GM19240 (cell line): ENCODE data around the gene TXLNG.
A peak's percentile ranks its signal among the peaks of the same experiment; 100 is the strongest.
"Not testable (repeated sequence)": the region's sequence is repeated elsewhere in the genome, so short reads cannot be mapped to it uniquely, and the experiment has no call there.

ENCODE experiments used
- DNase-seq: peaks from one replicate; pipeline ENCODE4 v3.0.0; 2011; ENCODE audit warnings: low spot score; ENCODE audit not compliant: insufficient read length

The TXLNG gene

DNA sequence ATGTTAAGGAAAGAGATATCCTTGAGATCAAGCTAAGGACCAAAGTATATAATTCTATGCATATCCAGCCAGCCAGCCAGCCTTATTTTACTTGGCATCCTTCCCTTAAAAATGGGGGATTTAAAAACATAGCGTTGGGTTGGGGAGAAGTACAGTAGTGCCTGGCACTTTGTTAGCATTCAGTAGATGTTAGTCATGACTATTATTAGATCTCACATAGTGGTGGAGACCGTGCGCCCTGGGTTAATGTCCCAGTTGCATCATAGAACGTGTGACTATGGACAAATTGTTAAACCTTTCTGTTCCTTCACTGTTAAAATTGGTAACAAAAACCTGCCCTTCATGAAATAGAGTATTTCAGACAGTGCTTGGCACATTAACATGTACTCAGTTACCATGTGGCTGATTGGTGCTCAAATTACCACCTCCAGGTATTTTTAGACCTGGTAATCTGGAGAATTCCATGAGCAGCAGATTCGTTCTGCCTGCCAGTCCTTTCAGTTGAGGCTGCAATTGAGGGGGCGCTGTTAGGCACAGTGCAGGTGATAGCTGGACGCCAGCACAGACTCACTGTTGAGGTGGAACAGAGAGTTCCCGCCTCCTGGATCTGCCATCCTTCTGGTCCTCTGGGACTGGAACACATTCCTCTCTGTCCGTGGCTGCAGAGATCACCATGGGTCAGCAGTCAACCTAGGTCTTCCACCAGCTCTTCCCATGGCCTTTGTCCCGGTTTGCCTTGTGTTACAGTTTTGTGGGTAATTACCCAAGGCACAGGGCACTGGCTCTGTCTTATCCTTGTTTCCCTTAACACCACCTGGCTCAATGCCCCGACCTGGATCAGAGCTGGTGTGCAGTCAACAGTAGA is 52.2 kb downstream of the TXLNG start:
- DNase-seq = no peak

DNA sequence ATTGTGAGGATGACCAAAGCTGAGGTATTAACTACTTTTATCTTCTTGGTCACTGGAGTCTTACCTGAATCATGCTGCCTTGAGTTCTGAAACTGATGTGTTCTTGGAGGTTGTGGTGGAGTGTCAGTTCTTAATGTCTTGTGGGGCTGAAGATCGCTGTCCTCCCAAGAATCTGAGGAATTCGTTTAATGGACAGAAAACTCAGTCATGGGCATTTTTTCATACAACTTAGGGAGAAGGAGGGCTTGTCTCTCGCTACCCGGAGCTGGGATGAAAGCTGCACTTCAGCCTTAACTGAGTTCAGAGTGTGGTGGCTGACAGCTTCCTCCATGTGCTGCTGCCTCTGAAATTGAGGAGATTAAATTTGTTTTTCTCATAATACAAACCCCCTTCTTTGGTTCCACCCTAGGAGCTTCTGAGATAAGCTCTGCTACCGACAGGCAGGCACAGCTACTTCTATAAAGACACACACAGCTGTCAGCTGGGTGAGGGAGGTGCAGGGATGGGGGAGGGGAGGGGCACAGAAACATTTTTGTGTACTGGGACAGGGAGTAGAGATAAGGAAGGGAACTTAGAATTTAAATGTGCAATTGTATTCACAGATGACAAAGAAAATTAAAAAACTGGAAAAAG is 53.1 kb downstream of the TXLNG start:
- DNase-seq = no peak

DNA sequence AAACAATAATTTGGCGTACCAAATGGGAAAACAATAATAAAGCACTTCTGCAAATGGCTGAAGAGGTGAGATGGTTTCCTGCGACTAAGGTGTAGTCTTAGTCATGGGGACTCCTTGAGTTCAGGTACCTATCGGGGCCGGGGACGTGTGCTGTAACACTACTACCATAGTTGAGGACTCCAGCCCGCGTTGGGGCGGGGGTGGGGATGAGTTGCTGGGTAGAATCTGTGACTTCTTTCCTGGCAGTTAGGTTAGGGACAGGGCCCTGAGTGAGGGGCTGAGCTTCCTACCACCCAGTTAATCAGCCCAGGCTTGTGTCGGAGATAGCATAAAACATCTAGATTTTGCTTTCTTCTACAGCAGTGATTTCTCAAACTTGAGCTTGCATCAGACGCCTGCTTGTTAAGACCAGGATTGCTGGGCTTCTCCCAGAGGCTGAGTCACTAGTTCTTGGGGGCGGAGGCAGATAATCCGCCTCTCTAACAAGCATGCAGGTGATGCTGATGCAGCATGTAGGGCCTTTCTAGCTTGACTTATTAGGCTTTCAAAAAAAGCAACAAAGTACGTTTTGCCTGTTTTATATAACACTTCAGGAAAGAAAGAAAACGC is 53.7 kb downstream of the TXLNG start:
- no peak for DNase-seq

DNA sequence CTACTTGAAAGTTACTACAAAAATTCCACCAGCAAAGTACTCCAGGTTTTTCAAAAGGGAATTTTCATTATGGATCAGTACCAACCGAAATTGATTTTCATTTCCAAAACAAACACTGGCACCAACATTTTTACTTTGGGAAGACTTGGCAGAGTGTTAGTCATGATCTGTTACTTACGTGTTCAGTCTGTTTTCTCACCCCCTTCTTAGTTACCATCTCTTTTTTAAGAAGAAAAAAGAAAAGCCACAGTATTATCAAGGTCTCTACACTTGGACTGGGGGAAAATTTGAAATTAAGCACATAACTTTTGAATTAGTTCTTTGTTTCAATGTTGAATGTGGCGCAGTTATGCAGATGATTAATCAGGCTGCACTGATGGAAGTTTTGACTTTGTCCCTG is 56.4 kb downstream of the TXLNG start:
- DNase-seq = no peak

DNA sequence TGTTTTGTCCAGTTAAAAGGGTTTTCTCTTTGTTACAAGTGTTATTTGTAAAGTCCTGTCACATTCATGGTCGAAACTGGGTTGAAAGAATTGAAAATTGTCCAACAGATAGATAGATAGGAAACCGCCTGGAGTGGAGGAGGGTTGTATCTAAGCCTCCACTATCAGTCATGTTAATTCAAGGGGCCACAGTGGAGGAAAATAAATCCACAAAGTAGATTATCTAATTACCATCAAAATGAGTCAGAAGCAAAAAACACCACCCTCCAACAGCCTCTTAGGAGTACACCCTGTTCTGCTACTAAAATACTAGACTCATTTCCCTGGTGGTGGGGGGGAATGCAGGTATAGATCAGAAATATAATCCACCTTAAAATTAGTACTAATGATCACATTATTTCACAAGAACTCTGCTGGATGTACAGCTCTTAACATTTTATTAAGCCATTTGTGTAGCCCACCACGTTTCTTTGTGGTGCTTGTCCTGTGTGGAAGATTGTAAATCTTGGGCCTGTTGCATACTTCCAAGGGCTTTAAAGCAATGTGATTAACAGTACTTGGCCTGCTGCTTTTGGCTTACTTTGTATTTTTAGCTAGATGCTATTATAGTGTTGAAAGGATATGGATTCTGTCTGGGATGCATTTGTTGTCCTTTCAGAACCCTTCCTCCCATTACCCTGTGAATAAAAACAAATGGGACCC is 57.1 kb downstream of the TXLNG start:
- no peak for DNase-seq

DNA sequence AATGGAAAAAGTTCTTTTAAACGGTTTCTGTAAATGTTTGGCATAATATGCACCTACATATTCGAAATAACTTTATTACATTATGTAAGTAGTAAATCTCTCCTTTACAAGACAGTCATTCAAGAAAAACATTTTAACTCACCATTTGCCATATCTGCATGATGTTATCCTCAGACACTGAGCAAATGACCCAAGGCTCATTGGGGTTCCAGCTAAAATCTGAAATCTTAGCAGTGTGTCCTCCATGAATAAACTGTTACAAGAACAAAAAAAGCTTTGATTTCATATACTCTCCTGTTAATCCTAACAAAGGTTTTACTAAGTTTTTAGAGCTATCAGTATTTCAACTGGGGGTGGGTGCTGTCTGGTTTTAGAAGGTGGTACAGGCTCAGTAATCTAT is 59.4 kb downstream of the TXLNG start:
- DNase-seq = no peak

DNA sequence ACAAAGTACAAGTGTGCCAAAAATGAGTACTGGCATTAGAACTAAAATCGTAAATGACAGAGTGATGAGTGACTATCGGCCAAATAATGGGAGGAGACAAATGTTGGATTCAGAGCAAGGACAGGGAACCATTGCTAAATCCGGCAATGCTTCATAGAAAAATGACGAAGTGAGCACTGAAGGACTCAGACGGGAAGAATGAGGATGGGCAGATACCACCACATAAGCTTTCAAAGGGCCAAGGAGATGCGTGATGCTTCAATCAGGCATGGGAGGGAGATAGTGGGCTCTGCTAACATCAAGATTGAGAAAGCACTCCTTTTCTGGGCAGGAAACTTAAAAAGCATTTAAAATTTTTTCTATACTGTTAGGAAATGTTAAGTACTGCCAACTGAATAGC is 62.3 kb downstream of the TXLNG start:
- DNase-seq = no peak

DNA sequence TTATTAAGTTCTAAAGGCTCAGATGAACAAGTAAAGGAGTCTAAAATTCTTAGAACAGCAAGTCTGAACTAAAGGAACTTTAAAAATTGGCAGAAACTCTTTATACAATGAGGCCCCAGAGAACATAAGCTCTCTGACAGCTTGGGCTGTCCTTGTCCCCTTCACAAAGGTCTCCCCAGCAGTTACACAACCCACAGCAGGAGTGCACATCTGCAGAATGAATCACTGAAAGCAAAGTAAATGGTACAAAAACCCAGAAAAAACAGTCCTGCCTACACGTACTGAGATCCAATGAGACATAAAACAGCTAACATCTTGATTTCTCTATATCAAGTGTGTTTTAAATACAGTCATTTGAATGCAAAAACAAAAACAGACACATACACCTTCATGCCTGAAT is 65.2 kb downstream of the TXLNG start:
- DNase-seq = no peak

DNA sequence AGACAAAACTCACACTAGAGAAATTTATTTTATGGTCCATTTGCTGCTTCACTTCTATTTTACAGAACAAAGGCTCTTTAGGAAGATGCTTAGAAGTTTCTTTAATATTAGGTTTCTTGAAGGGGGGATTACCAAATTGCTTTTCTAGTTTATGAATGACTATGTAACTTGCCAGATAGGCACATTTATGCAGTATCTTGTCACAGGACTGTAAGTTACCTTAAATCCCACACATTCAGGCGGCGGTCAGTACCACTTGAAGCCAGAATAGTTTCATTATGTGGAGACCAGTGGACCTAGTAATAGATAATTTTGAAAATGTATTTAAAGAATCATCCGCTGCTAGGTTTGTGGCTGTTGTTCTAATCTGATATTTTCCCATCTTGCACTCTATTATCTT is 65.6 kb downstream of the TXLNG start:
- DNase-seq = no peak

DNA sequence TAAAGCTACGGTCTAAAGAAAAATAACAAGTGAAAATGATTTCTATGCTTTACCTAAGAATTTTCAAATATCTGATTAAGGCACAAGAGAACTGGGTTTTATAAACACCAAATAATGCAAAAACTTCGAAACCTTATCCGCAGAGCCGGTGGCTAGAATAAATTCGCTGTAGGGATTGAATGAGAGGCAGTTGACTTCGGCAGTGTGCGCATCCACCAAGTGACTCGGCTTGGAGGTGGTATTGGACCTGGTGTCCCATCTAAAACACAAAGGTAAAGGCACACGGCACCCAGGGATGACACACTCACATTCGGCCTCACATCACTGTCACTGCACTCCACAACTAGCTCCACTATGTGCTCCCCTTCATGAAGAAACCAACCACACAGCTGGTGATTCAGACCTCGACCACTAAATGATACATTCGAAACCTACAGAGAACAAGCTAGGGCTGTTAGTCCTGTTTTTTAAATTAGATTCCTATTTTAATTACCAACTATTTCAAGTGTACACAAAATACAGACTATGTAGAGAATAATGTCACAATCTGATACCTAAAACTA is 66.4 kb downstream of the TXLNG start:
- no peak for DNase-seq

DNA sequence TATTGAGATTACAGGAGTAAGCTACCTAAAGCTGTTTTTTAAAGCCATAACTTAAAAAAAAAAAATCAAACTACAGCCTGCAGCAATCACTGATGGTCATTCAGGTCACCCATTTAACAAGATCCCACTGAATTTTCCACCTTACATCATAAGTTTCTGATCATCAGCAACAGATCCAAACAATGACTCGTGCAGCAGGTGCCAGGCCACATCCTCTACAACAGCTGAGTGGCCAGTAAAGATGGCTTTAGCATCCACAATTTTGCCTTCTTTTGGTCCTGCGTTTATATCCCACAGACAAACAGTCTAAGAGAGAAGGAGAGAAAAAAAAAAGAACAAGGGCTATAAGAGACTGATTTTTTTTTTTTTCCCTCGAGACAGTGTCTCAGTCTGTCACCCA is 67.3 kb downstream of the TXLNG start:
- DNase-seq = no peak

DNA sequence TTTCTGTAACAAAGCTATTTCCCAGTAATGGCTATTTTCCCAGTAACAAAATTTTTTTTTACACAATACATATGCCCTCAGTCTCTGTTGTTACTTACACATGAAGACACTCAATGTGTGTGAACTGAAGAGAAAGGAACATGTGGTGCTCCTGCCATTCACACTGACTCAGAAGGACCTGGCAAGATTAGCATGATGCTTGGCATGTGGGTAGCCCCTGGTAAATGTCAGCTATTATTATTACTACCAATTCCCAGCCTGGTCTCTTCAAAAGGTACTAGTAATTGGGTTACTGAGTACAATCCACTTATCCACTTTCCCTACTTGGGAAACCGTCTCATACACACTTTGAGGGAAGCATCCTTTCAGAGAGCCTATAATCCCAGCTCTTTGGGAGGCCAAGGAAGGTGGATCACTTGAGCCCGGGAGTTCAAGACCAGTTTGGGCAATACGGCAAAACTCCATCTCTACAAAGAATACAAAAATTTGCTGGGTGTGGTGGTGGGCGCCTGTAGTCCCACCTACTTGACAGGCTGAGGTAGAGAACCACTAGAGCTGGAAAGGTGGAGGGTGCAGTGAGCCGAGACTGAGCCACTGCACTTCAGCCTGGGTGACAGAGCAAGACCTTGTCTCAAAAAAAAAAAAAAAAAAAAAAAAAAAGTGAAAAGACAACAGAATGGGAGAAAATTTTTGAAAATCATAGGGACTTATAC is 69.3 kb downstream of the TXLNG start:
- DNase-seq = no peak

DNA sequence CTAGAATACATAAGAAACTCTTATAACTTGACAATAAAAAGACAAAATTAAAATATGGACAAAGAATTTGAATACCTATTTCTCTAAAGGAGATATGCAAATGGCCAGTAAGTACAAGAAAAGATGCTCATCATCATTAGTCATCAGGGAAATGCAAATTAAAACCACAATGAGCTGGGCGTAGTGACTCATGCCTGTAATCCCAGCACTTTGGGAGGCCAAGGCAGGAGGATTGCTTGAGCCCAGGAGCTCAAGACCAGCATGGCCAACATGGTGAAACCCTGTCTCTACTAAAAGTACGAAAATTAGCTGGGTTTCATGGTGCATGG is 69.8 kb downstream of the TXLNG start:
- not testable (repeated sequence) for DNase-seq

DNA sequence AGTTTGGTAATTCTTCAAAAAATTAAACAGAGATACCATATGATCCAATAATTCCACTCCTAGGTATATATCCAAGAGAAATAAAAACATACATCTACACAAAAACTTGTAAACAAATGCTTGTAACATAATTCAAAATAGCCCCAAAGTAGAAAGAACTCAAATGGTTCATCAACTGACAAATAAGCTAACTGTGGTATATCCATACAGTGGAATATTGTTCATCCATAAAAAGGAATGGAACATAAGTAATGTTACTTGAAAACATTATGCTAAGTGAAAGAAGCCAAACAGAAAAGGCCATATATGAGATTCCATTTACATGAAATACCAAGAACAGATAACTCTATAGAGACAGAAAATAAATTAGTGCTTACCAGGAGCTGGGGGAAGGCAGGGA is 70.5 kb downstream of the TXLNG start:
- no peak for DNase-seq

DNA sequence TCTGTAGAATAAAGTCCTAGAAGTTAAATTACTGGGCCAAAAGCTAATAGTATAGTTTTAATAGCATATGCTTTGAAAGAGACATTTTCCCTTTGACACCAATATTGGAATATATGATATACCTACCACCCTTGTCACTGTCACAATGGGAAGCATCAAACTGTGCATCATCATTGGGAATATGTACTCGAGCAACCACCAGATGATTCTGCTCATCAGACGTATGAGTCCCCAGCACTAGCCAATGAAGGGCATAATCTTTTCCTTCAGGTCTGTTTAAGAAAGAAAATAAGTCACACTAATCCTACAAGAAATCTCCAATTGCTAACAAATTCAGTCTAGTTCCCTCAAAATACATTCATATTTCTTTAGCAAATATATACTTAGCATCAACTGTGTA is 76.6 kb downstream of the TXLNG start:
- DNase-seq = no peak

DNA sequence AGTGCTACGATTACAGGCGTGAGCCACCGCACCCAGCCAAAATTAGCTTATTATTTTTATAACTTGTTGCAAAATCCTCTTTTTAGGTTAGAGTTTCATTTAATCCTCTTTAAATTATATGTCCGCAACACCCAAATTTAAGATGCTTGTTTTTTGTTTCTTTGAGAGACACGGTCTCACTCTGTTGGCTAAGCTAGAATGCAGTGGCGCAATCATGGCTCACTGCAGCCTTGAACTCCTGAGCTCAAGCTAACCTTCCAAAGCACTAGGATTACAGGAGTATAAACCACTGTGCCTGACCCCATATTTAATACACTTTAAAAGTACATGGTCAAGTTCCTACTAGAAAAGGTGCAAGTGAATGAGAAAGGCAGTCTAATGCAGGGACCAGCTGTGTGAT is 81.7 kb downstream of the TXLNG start:
- DNase-seq = no peak

DNA sequence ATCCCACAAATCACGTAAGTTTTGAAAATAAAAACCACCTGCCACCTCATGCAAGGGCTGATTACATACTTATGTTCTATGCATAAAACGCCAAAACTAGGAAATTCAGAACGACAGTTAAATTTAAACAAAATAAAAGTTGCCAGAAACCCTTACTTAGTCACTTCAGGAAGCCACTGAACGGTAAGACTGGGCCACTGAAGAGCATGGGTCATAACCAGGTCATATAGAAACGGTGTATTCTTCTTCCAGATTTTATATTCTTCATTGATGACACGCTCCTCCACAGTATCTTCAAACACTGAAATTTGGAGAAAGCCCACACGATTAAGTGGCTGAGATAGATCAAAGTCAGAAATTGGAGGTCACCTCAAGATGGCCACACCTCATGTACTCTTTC is 82.7 kb downstream of the TXLNG start:
- DNase-seq = no peak

DNA sequence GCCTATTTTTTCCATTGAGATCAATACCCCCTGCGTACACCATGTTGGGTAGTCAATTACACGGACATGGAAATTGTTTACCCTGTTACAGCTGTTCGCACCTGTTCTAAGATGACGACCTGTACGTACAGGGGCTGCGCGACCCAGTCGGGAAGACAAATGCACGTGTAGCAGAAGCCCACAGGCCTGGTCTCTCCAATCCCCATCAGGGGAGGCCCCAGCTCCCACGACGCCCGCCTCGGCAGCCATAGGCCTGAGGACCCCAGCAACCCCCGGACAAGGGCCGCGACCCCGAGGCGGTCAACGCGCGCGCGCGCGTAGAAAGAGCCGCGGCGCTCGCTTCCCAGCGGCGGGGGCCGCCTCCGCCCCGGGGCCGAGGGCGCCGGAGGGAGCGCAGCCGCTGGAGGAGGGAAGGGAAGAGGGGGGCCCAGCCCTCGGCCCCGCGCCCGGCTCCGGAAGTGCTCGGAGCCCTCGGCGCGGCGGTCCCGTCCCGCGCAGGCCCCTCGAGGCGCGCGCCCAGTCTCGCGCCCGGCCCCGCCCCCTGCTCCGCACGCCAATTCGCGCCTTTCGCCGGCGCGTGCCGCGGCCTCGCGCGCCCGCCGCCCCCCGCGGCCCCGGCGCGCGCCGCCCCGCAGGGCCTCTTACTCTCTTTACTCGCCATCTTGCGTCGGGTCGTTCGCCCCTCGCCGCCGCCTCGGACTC is 83.3 kb downstream of the TXLNG start:
- no peak for DNase-seq

DNA sequence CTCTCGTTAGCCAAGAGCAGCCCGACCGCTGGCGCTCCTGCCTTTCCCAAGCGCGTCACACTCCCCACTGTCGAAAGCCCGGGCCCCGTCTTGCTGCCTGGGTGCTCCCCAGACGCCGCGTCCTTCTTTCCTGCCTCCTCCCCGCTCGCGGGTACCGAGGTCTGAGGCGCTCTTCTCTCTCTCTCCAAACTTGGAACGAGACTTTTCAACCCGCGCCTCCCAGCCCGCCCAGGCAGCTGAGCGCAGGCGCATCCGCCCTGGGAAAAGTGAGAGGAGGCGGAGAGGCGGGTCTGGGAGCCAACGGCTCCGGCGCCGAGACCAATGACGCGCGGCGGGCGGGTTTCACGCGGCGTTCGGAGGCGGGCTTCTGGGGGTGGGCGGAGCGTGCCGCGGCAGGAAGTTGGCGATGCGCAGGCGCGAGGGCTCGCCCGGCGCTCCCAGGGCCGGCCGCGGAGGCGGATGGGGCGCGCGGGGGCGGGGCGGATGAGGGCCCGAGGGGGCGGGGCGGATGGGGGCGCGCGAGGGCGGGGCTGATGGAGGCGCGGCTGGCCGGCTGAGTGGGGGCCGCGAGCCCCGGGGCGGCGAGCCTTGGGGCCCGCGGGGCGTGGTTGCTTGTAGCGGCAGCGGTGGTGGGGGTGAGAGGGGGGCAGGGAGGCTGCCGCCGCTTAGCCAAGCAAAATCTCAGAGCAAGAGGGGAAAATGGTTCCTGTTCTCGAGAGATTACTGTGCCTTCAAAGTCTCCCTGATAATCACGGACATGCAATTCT is 84.0 kb downstream of the TXLNG start, which contains the start of gene RBBP7:
Gene RBBP7, minus strand, starts transcription at position 268 of the 767 bp plus-strand sequence. CDS start 309 bp downstream, outside the sequence.
- DNase-seq = peak; percentile 57
